Thymus (tissue), 11 donors: ENCODE measurements around the gene KRT72. TPM values are rescaled to one million over a fixed set of nuclear protein-coding genes. Genes with fewer than 3 reads are reported as not detected.

ENCODE experiments used
- DNase-seq, 9 donors: peaks; one replicate each; pipeline ENCODE4 v3.0.0-alpha.2; 2013; ENCODE audit warnings: low spot score in 9 of 9, low read depth in 6 of 9, missing footprints in 1 of 9
- H3K27ac ChIP-seq, 2 donors: one replicate each; pipeline ENCODE4 v1.5.1; 2013; ENCODE audit warnings: control low read depth in 1 of 2, low read depth in 1 of 2, low read length in 1 of 2, mild to moderate bottlenecking in 1 of 2, moderate library complexity in 1 of 2
- H3K27me3 ChIP-seq, 2 donors: one replicate each; pipeline ENCODE4 v1.5.1; 2013; ENCODE audit warnings: low read length in 1 of 2; ENCODE audit not compliant: control insufficient read depth in 2 of 2, insufficient read depth in 1 of 2
- H3K36me3 ChIP-seq, 2 donors: one replicate each; pipeline ENCODE4 v1.5.1; 2013; ENCODE audit warnings: low read length in 1 of 2, mild to moderate bottlenecking in 1 of 2, moderate library complexity in 1 of 2; ENCODE audit not compliant: control insufficient read depth in 2 of 2, insufficient read depth in 2 of 2
- H3K4me1 ChIP-seq, 2 donors: one replicate each; pipeline ENCODE4 v1.5.1; 2013; ENCODE audit warnings: low read length in 2 of 2; ENCODE audit not compliant: control insufficient read depth in 2 of 2, insufficient read depth in 2 of 2
- H3K4me3 ChIP-seq, 2 donors: one replicate each; pipeline ENCODE4 v1.5.1; 2013; ENCODE audit warnings: low read length in 2 of 2, control low read depth in 1 of 2, mild to moderate bottlenecking in 1 of 2
- H3K9me3 ChIP-seq, 2 donors: one replicate each; pipeline ENCODE4 v1.5.1; 2013; ENCODE audit warnings: low read length in 1 of 2, mild to moderate bottlenecking in 1 of 2; ENCODE audit not compliant: control insufficient read depth in 2 of 2, insufficient read depth in 1 of 2
- WGBS: extraction: QIAGEN DNeasy Blood & Tissue Kit; methylation state at CpG from one replicate; pipeline ENCODE4 v1.1.7; 2013; 5-methylcytosine and 5-hydroxymethylcytosine counted together
- polyA plus RNA-seq: library from polyadenylated mRNA; stranded (reverse); fragments of 200-250 nt; gene quantifications from one replicate; pipeline ENCODE4 v1.2.3, GENCODE V29; 2013
- total RNA-seq: library from RNA; stranded (reverse); fragments of 120-200 nt; gene quantifications from one replicate; pipeline ENCODE4 v1.2.4, GENCODE V29; 2013
- donor health status: healthy.

Gene KRT72
- total and polyA plus RNA-seq, 2 donors, result 0.33 to 12.0 TPM

DNA sequence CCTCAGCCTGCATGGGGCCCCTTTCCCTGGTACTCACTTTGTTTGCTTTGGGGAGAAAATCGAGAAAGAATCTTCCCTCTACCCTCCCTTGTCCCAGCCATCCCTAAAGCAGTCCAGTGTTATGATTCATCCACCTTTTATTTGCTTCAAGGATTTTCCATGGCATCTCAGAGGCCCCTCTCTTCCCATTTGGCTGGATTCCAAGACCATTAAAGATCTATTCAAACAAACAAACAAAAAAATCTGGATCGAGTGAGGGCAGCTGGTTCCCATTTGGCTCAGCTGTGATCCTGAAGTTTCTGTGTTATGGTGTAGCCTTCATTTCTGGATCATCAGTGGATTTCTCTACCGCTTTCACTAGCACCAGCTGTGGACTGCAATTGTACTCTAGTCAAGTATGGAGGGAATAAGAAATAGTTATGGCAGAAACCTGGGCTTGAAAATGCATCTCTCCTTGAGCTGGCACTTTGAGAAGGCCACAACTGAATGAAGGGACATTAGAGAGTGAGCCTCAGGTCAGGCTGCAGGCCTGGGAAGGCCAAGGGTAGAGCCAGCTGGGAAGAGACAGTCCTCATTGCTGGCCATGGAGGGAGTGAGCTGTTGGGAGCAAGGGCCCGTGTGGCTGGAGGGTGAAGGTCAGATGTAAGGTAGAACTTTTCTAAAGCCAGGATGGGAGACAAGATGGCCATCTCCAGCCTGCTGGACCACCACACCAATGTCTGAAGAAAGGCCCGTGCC, 62.0 kb downstream of the KRT72 start:
- no peaks in the 10 kb centered on the region for H3K4me1 ChIP-seq
- no peaks in the 10 kb centered on the region for H3K36me3 ChIP-seq
- H3K4me3 ChIP-seq, result no peak overlapping the region
- 86% methylated on average over 5 of the region's 5 CpGs for WGBS
- no peak for DNase-seq
- H3K27me3 ChIP-seq, result no peaks in the 10 kb centered on the region
- H3K27ac ChIP-seq, result no peak overlapping the region
- H3K9me3 ChIP-seq, result no peaks in the 10 kb centered on the region

DNA sequence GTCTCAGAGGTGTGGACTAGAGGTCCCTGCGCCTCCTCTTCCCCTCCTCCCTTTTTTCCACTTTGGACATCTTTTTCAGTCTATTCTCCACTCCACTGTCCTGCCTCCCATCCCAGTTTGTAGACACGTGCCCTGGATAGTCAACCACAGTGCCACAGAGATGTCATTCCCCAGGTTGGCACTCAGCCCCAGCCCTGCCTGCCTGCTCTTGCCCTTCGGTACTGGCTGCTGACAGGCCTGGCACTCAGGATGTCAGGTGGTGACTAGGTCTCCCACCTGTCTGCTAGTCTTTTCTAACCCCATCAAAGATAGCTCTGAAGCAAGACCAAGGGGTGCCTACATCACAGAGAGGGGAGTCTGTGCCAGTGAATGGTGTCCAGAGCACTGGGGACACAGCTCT, 64.2 kb downstream of the KRT72 start:
- Histone ChIP-seq H3K36me3 (no peaks in the 10 kb centered on the region), H3K27me3 (peaks cover 0 to 3% of the 10 kb centered on the region in 2 donors), H3K4me3 (no peak overlapping the region), H3K9me3 (no peaks in the 10 kb centered on the region), H3K4me1 (no peaks in the 10 kb centered on the region), H3K27ac (no peak overlapping the region)
- DNase-seq, result no peak
- WGBS, result 89% methylated on average over 3 of the region's 3 CpGs

Other genes starting within 250 kb of the KRT72 start
- 0.24 TPM for gene KRT85, start 234.0 kb downstream of the KRT72 start, total RNA-seq
- 0.59 TPM for gene KRT85, start 234.0 kb downstream of the KRT72 start, polyA plus RNA-seq
- gene KRT84, start 215.8 kb downstream of the KRT72 start, total RNA-seq, result 0.94 TPM
- gene KRT84, start 215.8 kb downstream of the KRT72 start, polyA plus RNA-seq, result 2.5 TPM
- gene KRT82, start 195.1 kb downstream of the KRT72 start, total RNA-seq, result 0.05 TPM
- gene KRT82, start 195.1 kb downstream of the KRT72 start, polyA plus RNA-seq, result 0.34 TPM
- 0.14 TPM for gene KRT75, start 167.1 kb downstream of the KRT72 start, total RNA-seq
- gene KRT75, start 167.1 kb downstream of the KRT72 start, polyA plus RNA-seq, result 6.8 TPM
- 0.61 TPM for gene KRT6B, start 149.3 kb downstream of the KRT72 start, total RNA-seq
- 30.7 TPM for gene KRT6B, start 149.3 kb downstream of the KRT72 start, polyA plus RNA-seq
- 0.28 TPM for gene KRT6C, start 127.7 kb downstream of the KRT72 start, total RNA-seq
- gene KRT6C, start 127.7 kb downstream of the KRT72 start, polyA plus RNA-seq, result 23.5 TPM
- 14.4 TPM for gene KRT6A, start 108.2 kb downstream of the KRT72 start, total RNA-seq
- 671 TPM for gene KRT6A, start 108.2 kb downstream of the KRT72 start, polyA plus RNA-seq
- 326 TPM for gene KRT5, start 81.1 kb downstream of the KRT72 start, total RNA-seq
- gene KRT5, start 81.1 kb downstream of the KRT72 start, polyA plus RNA-seq, result 1,023 TPM
- 0.57 TPM for gene KRT71, start 48.3 kb downstream of the KRT72 start, total RNA-seq
- 3.6 TPM for gene KRT71, start 48.3 kb downstream of the KRT72 start, polyA plus RNA-seq
- 0.09 TPM for gene KRT74, start 27.6 kb downstream of the KRT72 start, total RNA-seq
- gene KRT74, start 27.6 kb downstream of the KRT72 start, polyA plus RNA-seq, result 0.34 TPM
- 0.28 TPM for gene KRT73, start 17.1 kb upstream of the KRT72 start, total RNA-seq
- gene KRT73, start 17.1 kb upstream of the KRT72 start, polyA plus RNA-seq, result 1.9 TPM
- 3.6 TPM for gene KRT2, start 50.7 kb upstream of the KRT72 start, total RNA-seq
- 26.4 TPM for gene KRT2, start 50.7 kb upstream of the KRT72 start, polyA plus RNA-seq
- 9.3 TPM for gene KRT1, start 78.9 kb upstream of the KRT72 start, total RNA-seq
- gene KRT1, start 78.9 kb upstream of the KRT72 start, polyA plus RNA-seq, result 507 TPM
- 0.66 TPM for gene KRT77, start 102.1 kb upstream of the KRT72 start, total RNA-seq
- gene KRT77, start 102.1 kb upstream of the KRT72 start, polyA plus RNA-seq, result 4.1 TPM
- 0.14 TPM for gene KRT76, start 175.9 kb upstream of the KRT72 start, total RNA-seq
- gene KRT76, start 175.9 kb upstream of the KRT72 start, polyA plus RNA-seq, result 0.91 TPM
- gene KRT3, start 194.7 kb upstream of the KRT72 start, total RNA-seq, result 0.14 TPM
- gene KRT3, start 194.7 kb upstream of the KRT72 start, polyA plus RNA-seq, result 1.0 TPM
- 0.66 TPM for gene KRT4, start 212.7 kb upstream of the KRT72 start, total RNA-seq
- 24.8 TPM for gene KRT4, start 212.7 kb upstream of the KRT72 start, polyA plus RNA-seq
- 1.0 TPM for gene KRT79, start 232.8 kb upstream of the KRT72 start, total RNA-seq
- 25.8 TPM for gene KRT79, start 232.8 kb upstream of the KRT72 start, polyA plus RNA-seq
- gene KRT78, start 247.5 kb upstream of the KRT72 start, total RNA-seq, result 0.42 TPM
- 7.2 TPM for gene KRT78, start 247.5 kb upstream of the KRT72 start, polyA plus RNA-seq